HCT116 (cell line): ENCODE measurements around the gene EML1. TPM values are rescaled to one million over a fixed set of nuclear protein-coding genes. Genes with fewer than 3 reads are reported as not detected.

ENCODE experiments used
- ATAC-seq: fragments of 200-7000 bp; cut with Tn5 transposase; 2 replicates; pipeline ENCODE4 v1.9.1; 2020; ENCODE audit warnings: mild to moderate bottlenecking, moderate library complexity
- BruUV-seq: library from RNA; stranded (reverse); fragments of 400-500 nt; replicated peaks from 2 replicates; lab custom pipeline; 2021; lab: Mats Ljungman, UMichigan
- CTCF ChIA-PET: fragments of 300-600 bp; sonication (Branson Sonifier 250); formaldehyde crosslinking; loops from one replicate; lab custom pipeline; 2021; ENCODE audit warnings: antibody characterized with exemption; lab: Charles Lee
- POLR2A ChIA-PET: fragments of 300-600, 350-600 bp; sonication (Branson Sonifier 250); formaldehyde crosslinking; loops from one replicate; lab custom pipeline; 2021; ENCODE audit warnings: antibody characterized with exemption; lab: Charles Lee
- RAD21 ChIA-PET, 2 experiments: fragments of 300-600 bp; sonication (Branson Sonifier 250); formaldehyde crosslinking; loops; one replicate each; lab custom pipeline; 2023; ENCODE audit warnings: low total read pairs in 2 of 2; ENCODE audit not compliant: uncharacterized antibody in 2 of 2, unreplicated experiment in 2 of 2, low non-redundant PET in 1 of 2; lab: Charles Lee
- DNase-seq: peaks from one replicate; pipeline ENCODE4 v3.0.0-alpha.2; 2010; ENCODE audit warnings: low read depth, low spot score
- H2AFZ ChIP-seq: fragments of 200-600 bp; shearing (Covaris generic), sonication (generic); 2 replicates; pipeline ENCODE4 v1.6.1; 2017; ENCODE audit warnings: low read depth, mixed run types, mixed read lengths, antibody characterized with exemption, low read length; ENCODE audit not compliant: poor library complexity, severe bottlenecking
- H3K27ac ChIP-seq: 2 replicates; pipeline ENCODE4 v1.5.1; 2012; ENCODE audit warnings: low read depth, low read length
- H3K27me3 ChIP-seq: fragments of 200-600 bp; sonication (generic); 2 replicates; pipeline ENCODE4 v1.6.1; 2016; ENCODE audit warnings: mixed run types, low read length, mixed read lengths; ENCODE audit not compliant: insufficient read depth
- H3K36me3 ChIP-seq, 2 experiments: fragments of 200-500 bp in 1 of 2; fragments of 200-600 bp in 1 of 2; sonication (Bioruptor generic) in 1 of 2; sonication (generic) in 1 of 2; 2 replicates each; pipeline versions ENCODE4 v1.5.1 to v1.6.1; 2014 to 2016; ENCODE audit warnings: low read length in 2 of 2, inconsistent platforms in 1 of 2, mixed read lengths in 1 of 2, mixed run types in 1 of 2; ENCODE audit not compliant: insufficient read depth in 2 of 2, control insufficient read depth in 1 of 2
- H3K4me1 ChIP-seq, 2 experiments: fragments of 200-600 bp in 1 of 2; sonication (generic) in 1 of 2; 2 replicates each; pipeline versions ENCODE4 v1.5.1 to v1.6.1; 2012 to 2017; ENCODE audit warnings: low read length in 2 of 2, inconsistent platforms in 1 of 2, mild to moderate bottlenecking in 1 of 2, mixed read lengths in 1 of 2, mixed run types in 1 of 2, moderate library complexity in 1 of 2; ENCODE audit not compliant: insufficient read depth in 2 of 2, control insufficient read depth in 1 of 2
- H3K4me2 ChIP-seq: fragments of 200-600 bp; sonication (generic); 2 replicates; pipeline ENCODE4 v1.6.1; 2017; ENCODE audit warnings: mixed run types, low read length, mixed read lengths
- H3K4me3 ChIP-seq, 2 experiments: fragments of 200-600 bp in 1 of 2; sonication (generic) in 1 of 2; replicated peaks in 1 of 2; 2 replicates each; pipeline ENCODE4 v1.5.1; 2011 to 2016; ENCODE audit warnings: low read length in 2 of 2, control low read depth in 1 of 2, low read depth in 1 of 2, mild to moderate bottlenecking in 1 of 2, mixed read lengths in 1 of 2, mixed run types in 1 of 2
- H3K79me2 ChIP-seq: fragments of 200-600 bp; sonication (generic); 2 replicates; pipeline ENCODE4 v1.6.1; 2017; ENCODE audit warnings: mild to moderate bottlenecking, mixed run types, low read length, moderate library complexity, mixed read lengths; ENCODE audit not compliant: insufficient read depth
- H3K9ac ChIP-seq: fragments of 200-600 bp; sonication (generic); 2 replicates; pipeline ENCODE4 v1.6.1; 2016; ENCODE audit warnings: low read length, mixed read lengths
- H3K9me2 ChIP-seq: fragments of 200-600 bp; sonication (generic), shearing (Covaris generic); 2 replicates; pipeline ENCODE4 v1.6.1; 2017; ENCODE audit warnings: mixed run types, mild to moderate bottlenecking, moderate library complexity; ENCODE audit not compliant: insufficient read depth
- H3K9me3 ChIP-seq, 2 experiments: fragments of 200-500 bp in 1 of 2; fragments of 200-600 bp in 1 of 2; sonication (Bioruptor generic) in 1 of 2; sonication (generic) in 1 of 2; 2 replicates each; pipeline ENCODE4 v1.6.1; 2014 to 2017; ENCODE audit warnings: low read length in 2 of 2, mixed read lengths in 2 of 2, inconsistent platforms in 1 of 2, low read depth in 1 of 2, mild to moderate bottlenecking in 1 of 2, mixed run types in 1 of 2, moderate library complexity in 1 of 2; ENCODE audit not compliant: control insufficient read depth in 1 of 2, insufficient read depth in 1 of 2
- H4K20me1 ChIP-seq: fragments of 200-600 bp; sonication (generic), shearing (Covaris generic); 2 replicates; pipeline ENCODE4 v1.6.1; 2017; ENCODE audit warnings: mixed run types, mild to moderate bottlenecking, moderate library complexity; ENCODE audit not compliant: insufficient read depth
- ATF3 ChIP-seq: IDR thresholded peaks from 2 replicates; pipeline ENCODE4 v1.6.1; 2012
- CBX3 ChIP-seq: IDR thresholded peaks from 2 replicates; pipeline ENCODE4 v1.6.1; 2012; ENCODE audit warnings: low read depth
- CEBPB ChIP-seq: IDR thresholded peaks from 2 replicates; pipeline ENCODE4 v1.6.1; 2012; ENCODE audit warnings: low read depth
- EGR1 ChIP-seq: IDR thresholded peaks from 2 replicates; pipeline ENCODE4 v1.6.1; 2012; ENCODE audit warnings: low read depth
- ELF1 ChIP-seq: IDR thresholded peaks from 2 replicates; pipeline ENCODE4 v1.6.1; 2012; ENCODE audit warnings: low read depth, borderline replicate concordance
- EZH2phosphoT487 ChIP-seq: fragments of 200-600 bp; IDR thresholded peaks from 2 replicates; pipeline ENCODE4 v1.6.1; 2018; ENCODE audit warnings: antibody characterized with exemption, borderline replicate concordance
- FOSL1 ChIP-seq: IDR thresholded peaks from 2 replicates; pipeline ENCODE4 v1.6.1; 2012; ENCODE audit warnings: low read depth
- JUND ChIP-seq: IDR thresholded peaks from 2 replicates; pipeline ENCODE4 v1.6.1; 2012
- POLR2AphosphoS5 ChIP-seq: IDR thresholded peaks from 2 replicates; pipeline ENCODE4 v1.6.1; 2011; ENCODE audit warnings: mild to moderate bottlenecking, low read depth, low read length, moderate library complexity
- RAD21 ChIP-seq: IDR thresholded peaks from 2 replicates; pipeline ENCODE4 v1.6.1; 2012; ENCODE audit warnings: low read depth, mild to moderate bottlenecking
- REST ChIP-seq: IDR thresholded peaks from 2 replicates; pipeline ENCODE4 v1.6.1; 2012; ENCODE audit warnings: low read depth
- SIN3A ChIP-seq: IDR thresholded peaks from 2 replicates; pipeline ENCODE4 v1.6.1; 2012; ENCODE audit warnings: low read depth
- SRF ChIP-seq: IDR thresholded peaks from 2 replicates; pipeline ENCODE4 v1.6.1; 2012; ENCODE audit warnings: low read depth
- TCF7L2 ChIP-seq: IDR thresholded peaks from 2 replicates; pipeline ENCODE4 v1.7.0; 2011; ENCODE audit warnings: borderline replicate concordance, inconsistent platforms; ENCODE audit not compliant: insufficient read depth, insufficient read length; ENCODE audit errors: extremely low read depth
- YY1 ChIP-seq: IDR thresholded peaks from 2 replicates; pipeline ENCODE4 v1.6.1; 2011; ENCODE audit warnings: low read length, low read depth, moderate library complexity, mild to moderate bottlenecking; ENCODE audit not compliant: insufficient replicate concordance; ENCODE audit errors: extremely low read depth
- ZBTB33 ChIP-seq: IDR thresholded peaks from 2 replicates; pipeline ENCODE4 v1.6.1; 2011; ENCODE audit warnings: mild to moderate bottlenecking, low read length, moderate library complexity; ENCODE audit not compliant: insufficient replicate concordance; ENCODE audit errors: extremely low read depth
- ZFX ChIP-seq: fragments of 450-650 bp; IDR thresholded peaks from 2 replicates; pipeline ENCODE4 v1.6.1; 2017
- intact Hi-C: fragments of 100-400 bp; cut with micrococcal nuclease; formaldehyde crosslinking; loops from 2 replicates; pipeline ENCODE4 v1.10.0; 2022
- total RNA-seq: library from RNA; stranded (reverse); gene quantifications from one replicate; pipeline ENCODE4 v1.2.1, GENCODE V29; 2021; ENCODE audit not compliant: unreplicated experiment

The EML1 gene
- total RNA-seq, 1 experiment from 2014 or later: 7.4 TPM

- Histone ChIP-seq H3K9me3 (no peaks in the 10 kb centered on the region), H3K9me2 (no peaks in the 10 kb centered on the region), H3K4me1 (peaks cover 0 to under 1% of the 10 kb centered on the region in 2 experiments; a peak in 1 of 4 replicates), H3K27me3 (no peaks in the 10 kb centered on the region), H2AFZ (no peak overlapping the region), H3K4me3 (no peak overlapping the region), H4K20me1 (no peaks in the 10 kb centered on the region), H3K4me2 (no peak overlapping the region), H3K27ac (no peak overlapping the region), H3K79me2 (no peaks in the 10 kb centered on the region), H3K36me3 (no peaks in the 10 kb centered on the region), H3K9ac (no peak overlapping the region)
- ATAC-seq (no peak), DNase-seq (no peak)
- RAD21 ChIA-PET: no interaction called here
- TF ChIP-seq REST: no peak
- TF ChIP-seq YY1: no peak
- TF ChIP-seq CBX3: no peak
- TF ChIP-seq SIN3A: no peak
- TF ChIP-seq RAD21: no peak
- no peak for TF ChIP-seq EZH2phosphoT487
- no peak for TF ChIP-seq SRF
- TF ChIP-seq ZFX: no peak
- TF ChIP-seq TCF7L2: no peak
- no peak for TF ChIP-seq EGR1
- TF ChIP-seq FOSL1: no peak
- TF ChIP-seq ATF3: no peak
- no peak for TF ChIP-seq ELF1
- no peak for TF ChIP-seq ZBTB33
- no peak for TF ChIP-seq POLR2AphosphoS5
- no peak for TF ChIP-seq CEBPB
- no peak for TF ChIP-seq JUND
- POLR2A ChIA-PET: no interaction called here
- CTCF ChIA-PET: interaction anchor here (1.4 kb wide), 1 partner anchor 42 kb away, joined by 3 read pairs; no protein-coding TSS in a partner anchor
- intact Hi-C loops: no loop called here
- no TSS peak for BruUV-seq
Observed at GRCh38 chr14:99905121-99905520, 111.9 kb downstream of the EML1 start.
